NCI-H128 (cell line): ENCODE results near the gene ABHD6.
"Not testable (repeated sequence)": the region's sequence is repeated elsewhere in the genome, so short reads cannot be mapped to it uniquely, and the experiment has no call there.

Source experiments
- DNase-seq: peaks from one replicate; lab custom pipeline; 2025; ENCODE audit not compliant: unreplicated experiment; lab: John Stamatoyannopoulos, UW

The ABHD6 gene

DNA sequence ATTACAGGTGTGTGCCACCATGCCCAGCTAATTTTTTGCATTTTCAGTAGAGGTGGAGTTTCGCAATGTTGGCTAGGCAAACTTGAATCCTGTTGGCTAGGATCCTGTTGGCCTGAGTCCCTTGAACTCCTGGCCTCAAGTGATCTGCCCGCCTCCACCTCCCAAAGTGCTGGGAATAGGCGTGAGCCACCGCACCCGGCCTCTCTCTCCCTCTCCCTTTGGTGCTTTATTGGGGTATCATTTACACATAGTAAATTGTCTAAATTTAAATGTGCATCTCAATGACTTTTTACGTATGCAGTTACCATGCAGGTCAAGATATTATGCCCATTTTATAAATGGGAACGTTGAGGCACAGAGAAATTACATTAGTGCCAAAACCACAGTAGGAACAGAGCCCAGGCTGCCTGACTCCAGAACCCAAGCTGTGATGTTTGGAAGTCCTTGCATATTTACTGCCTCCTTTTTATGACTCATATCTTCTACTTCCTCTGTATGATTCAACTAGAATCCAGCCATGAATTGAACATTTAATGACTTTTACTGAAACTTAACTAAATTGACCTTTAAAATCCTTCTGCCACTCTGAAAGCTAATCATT, 34.4 kb downstream of the ABHD6 start:
- no peak for DNase-seq

DNA sequence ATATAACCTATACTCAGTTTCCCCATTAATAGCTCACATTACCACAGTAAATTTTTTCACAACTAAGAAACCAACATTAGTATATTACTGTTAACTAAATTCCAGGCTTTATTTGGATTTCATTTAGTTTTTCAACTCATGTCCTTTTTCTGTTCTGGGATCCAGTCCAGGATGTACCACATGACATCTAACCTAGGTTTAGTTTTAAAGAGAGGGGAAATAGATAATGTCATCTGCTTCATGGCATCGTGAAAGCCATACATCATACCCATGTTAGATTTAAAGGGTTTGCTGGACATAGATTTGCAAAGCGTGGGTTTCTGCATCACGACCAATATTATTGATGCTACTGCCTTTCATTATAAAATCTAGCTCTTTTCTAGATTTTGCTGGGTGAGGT, 35.3 kb downstream of the ABHD6 start:
- DNase-seq: no peak

DNA sequence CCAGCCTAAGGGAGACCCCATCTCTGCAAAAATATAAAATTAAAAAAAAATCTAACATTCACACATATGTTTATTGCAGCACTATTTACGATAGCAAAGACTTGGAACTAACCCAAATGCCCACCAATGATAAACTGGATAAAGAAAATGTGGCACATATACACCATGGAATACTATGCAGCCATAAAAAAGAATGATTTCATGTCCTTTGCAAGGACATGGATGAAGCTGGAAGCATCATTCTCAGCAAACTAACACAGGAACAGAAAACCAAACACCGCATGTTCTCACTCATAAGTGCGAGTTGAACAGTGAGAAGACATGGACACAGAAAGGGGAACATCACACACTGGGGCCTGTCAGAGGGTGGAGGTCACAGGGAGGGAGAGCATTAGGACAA, 35.8 kb downstream of the ABHD6 start:
- DNase-seq: not testable (repeated sequence)

DNA sequence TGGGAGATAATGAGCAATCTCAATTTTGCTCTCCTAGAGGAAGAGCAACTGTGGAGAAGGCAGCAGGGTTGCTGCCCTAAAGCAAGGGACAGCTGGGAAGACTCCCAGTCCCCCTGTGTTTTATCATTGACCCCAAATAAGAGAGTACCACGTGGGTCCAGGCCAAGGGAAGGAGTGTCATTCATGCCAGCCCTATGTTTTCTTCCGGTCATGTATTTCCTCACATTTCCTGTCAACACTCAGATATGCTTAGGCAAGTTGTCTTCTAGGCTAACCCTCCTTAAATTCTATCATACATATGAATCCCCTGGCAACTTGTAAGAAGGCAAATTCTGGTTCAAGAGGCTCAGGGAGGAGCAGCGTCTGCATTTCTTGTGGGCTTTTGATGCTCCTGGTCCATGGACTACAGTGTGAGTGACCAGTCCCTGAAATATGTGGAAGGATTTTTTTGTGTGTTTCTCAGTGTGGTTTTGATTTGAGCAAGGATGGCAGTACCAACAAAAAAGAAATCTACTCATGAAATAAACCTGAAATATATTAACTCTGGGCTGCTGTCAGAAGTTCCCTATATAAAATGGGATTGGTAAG, 36.5 kb downstream of the ABHD6 start:
- DNase-seq: no peak

DNA sequence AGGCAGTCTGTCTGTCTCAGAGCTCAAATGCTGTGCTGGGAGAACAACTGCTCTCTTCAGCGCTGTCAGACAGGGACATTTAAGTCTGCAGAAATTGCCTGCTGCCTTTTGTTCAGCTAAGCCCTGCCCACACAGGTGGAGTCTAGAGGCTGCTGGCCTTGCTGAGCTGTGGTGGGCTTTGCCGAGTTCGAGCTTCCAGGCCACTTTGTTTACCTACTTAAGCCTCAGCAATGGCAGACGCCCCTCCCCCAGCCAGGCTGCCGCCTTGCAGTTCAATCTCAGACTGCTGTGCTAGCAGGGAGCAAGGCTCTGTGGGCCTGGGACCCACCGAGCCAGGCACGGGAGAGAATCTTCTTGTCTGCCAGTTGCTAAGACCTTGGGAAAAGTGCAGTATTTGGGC, 43.5 kb downstream of the ABHD6 start:
- DNase-seq: no peak

DNA sequence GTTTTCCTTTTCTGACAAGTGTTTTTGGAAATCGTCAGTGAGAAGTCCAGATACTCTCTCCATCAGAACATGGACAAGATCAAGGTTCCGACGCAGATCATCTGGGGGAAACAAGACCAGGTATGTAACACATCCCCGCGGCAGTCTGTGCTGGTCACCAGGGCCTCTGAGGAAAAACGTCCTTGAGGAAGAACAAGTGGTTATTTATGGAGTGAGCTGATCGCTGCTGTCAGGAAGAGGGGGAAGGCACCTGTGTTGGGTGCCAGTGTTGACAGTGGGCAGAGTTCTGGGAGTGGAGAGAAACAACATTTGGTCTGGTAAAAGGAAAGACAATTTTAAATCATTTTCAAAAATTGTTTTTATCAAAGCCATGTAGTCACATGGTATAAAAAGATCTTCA, 47.7 kb downstream of the ABHD6 start:
- DNase-seq: no peak

DNA sequence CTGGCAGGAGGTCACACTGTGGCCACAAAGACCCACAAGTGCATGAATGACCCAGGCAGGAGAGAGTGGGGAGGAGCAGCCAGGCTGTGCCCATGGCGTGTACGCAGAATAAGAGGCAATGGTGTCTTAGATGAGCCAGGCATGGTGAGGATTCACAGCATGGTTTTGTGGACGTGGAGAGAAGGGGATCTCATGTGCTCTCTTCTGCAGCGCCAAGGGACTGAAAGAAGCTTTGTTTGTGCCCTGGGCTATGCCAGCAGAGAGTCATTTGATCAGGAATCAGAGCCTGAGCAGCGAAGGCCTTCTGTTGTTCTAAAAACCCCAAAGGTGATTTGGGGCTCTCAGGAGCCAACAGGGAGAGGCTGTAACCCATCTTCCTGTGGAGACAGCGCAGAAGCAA, 49.8 kb downstream of the ABHD6 start:
- no peak for DNase-seq

DNA sequence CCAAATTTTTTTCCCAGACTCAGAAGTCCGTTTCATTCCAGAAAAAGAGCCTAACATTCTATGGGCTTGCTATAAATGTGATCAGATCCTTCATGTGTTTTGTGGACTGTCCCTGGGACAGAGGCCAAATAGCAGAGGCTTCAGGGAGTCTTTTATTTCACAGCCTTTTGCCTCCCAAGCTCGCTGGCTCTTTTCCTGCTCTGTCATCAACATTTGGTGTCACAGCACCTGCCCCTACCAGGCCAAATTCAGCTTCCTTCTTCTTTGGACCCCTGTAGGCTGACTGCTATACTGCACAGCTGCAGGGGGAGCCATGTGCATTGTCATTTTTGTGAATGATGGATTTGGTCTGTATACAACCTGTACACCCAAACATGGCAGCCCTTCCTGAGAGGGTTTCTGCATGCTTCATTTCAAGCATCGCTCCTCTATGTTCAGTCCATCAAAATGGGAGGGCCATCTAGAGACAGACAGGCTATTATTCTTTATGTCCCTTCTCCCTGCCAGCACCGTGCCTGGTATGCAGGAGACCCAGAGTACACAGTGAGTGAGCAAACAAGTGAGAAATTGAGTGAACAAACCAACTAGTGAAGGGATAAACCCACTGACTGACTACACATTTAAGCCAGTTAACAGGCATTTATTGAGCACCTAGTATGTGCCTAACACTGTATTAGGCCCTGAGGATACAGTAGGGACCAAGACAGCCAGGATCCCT, 50.6 kb downstream of the ABHD6 start:
- DNase-seq: no peak

DNA sequence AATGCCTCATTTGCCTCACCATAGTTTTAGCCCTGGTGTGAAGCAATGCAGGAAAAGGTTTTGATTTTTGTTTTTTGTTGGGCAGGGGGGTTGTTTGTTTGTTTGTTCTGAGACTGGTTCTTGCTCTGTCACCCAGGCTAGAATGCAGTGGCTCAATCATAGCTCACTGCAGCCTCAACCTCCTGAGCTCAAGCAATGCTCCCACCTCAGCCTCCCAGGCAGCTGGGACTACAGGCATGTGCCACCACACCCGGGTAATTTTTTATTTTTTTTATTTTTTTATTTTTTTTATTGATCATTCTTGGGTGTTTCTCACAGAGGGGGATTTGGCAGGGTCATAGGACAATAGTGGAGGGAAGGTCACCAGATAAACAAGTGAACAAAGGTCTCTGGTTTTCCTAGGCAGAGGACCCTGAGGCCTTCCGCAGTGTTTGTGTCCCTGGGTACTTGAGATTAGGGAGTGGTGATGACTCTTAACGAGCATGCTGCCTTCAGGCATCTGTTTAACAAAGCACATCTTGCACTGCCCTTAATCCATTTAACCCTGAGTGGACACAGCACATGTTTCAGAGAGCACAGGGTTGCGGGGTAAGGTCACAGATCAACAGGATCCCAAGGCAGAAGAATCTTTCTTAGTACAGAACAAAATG, 51.5 kb downstream of the ABHD6 start:
- DNase-seq: not testable (repeated sequence)

DNA sequence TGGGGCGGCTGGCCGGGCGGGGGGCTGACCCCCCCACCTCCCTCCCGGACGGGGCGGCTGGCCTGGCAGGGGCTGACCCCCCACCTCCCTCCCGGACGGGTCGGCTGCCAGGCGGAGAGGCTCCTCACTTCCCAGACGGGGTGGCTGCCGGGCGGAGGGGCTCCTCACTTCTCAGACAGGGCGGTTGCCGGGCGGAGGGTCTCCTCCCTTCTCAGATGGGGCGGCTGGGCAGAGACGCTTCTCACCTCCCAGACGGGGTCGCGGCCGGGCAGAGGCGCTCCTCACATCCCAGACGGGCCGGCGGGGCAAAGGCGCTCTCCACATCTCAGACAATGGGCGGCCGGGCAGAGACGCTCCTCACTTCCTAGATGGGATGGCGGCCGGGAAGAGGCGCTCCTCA, 52.9 kb downstream of the ABHD6 start:
- not testable (repeated sequence) for DNase-seq

DNA sequence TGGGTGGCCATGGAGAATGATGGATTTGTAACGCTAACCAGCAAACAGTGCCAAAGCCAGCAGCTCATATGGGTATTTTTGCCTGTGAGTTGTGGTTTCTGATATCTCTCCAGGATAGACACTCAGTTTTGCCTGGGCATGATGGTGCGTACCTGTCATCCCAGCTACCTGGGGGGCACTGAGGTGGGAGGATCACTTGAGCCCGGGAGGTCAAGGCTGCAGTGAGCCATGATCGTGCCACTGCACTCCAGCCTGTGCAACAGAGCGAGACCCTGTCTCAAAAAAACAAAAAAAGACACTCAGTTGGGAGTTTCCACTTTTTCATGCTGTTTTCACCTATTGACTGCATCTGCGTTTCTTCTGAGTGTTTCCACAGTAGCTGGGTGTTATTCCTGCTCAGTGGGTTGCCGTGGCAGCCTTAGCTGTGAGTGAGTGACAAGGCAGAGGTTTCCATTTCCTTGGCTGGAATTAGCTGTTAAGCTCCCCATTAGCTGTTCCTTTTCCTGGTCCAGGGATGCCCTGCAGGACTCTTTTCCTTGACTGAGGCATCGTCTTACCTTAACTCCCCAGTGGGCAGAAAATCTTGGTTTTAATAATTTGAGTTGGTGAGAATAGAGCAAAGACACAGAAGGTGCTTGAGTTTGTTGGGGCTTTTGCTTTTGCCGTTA, 54.2 kb downstream of the ABHD6 start:
- no peak for DNase-seq

DNA sequence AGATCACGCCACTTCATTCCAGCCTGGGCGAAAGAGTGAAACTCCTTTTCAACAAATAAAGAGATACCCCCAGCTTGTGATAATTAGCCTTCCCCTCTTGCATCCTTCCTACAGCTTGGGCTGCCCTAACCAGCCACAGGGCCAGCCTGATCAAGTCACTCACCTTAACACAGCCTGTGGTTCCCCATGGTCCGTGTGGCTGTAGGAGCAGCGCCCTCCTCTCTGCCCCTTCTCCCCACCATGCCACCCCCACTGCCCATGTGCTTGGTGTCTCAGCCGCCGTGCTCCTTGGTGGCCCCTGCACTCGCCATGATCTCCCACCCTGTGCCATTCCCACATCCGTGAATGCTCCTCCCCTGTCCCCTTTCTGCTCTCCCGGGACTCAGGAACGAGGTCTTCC, 55.3 kb downstream of the ABHD6 start:
- no peak for DNase-seq

DNA sequence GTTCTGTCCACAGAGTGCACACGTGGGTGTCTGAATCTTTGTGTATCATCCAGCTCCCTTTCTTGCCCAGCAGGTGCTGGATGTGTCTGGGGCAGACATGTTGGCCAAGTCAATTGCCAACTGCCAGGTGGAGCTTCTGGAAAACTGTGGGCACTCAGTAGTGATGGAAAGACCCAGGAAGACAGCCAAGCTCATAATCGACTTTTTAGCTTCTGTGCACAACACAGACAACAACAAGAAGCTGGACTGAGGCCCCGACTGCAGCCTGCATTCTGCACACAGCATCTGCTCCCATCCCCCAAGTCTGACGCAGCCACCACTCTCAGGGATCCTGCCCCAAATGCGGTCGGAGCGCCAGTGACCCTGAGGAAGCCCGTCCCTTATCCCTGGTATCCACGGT, 55.9 kb downstream of the ABHD6 start:
- DNase-seq: no peak

DNA sequence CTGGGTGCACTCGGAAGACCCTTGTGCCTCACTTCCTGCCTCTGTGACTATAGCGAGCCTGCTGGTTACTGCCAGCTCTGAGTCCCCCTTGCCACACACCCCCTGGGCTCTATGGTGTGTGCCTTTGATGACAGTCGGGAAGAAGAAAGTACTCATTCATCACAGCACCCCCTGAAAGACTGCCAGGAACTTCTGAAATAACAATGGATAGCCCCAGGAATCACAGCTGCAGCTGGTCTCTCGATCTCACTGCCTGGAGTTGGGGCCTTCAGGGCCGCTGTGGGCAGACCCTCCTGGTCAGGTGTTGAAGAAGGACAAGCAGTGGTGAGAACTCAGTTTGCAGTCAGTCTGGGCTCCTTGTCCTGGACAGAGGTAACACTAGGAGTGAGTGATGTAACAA, 58.7 kb downstream of the ABHD6 start:
- no peak for DNase-seq

DNA sequence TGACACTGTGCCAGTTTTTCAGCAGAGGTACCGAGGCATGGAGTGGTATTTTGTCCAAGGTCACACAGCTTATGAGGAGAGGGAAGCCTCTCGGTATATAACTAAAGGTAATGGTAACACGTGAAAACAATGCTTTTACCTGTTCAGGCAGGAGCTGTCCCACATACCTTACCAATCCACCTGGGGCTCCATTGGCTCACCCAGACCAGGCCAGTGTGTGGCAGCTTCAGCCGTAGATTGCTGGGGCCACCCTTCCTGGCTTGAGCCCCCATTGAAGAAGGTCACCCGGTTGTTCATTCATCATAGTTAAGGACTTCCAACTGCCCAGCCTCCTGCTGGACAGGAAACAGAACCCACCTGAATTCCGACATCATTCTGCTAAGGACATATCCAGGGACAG, 59.3 kb downstream of the ABHD6 start:
- no peak for DNase-seq

DNA sequence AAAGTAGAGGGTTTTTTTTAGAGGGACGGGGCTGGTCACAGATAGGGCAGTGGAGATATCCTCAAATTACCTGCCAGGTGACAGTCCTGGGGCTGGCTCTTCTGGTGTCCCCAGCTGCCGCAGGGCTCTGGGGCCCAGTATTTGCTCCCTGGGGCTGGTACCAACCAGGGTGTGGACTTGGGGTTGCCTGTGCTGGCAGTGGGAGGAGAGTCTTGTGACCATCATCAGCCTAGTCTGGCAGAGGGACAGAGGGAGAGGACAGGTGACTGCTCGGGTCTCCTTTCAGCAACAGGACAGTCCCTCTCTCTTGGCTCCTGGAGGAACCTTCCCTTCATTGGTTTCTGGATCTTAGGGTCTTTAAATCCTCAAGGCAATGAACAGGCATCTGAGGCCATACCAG, 60.6 kb downstream of the ABHD6 start:
- no peak for DNase-seq

DNA sequence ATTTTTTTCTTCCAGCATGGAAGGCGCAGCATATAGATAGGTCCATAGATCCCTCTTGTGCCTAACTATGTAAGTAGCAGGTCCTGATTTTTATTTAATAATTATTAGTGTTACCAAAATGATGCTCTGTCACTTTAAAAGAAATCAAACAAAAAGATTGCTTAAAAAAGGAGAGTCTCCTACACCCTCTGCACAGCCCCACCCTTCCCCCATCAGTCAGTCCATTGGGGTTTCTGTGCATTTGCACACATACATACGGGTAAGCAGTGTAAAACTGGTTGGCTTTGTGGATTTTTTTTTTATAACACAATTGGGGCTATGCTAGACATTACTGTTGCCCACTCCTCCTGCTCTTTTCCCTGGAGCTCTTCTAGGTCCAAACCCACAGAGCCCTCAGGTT, 61.5 kb downstream of the ABHD6 start:
- DNase-seq: no peak

DNA sequence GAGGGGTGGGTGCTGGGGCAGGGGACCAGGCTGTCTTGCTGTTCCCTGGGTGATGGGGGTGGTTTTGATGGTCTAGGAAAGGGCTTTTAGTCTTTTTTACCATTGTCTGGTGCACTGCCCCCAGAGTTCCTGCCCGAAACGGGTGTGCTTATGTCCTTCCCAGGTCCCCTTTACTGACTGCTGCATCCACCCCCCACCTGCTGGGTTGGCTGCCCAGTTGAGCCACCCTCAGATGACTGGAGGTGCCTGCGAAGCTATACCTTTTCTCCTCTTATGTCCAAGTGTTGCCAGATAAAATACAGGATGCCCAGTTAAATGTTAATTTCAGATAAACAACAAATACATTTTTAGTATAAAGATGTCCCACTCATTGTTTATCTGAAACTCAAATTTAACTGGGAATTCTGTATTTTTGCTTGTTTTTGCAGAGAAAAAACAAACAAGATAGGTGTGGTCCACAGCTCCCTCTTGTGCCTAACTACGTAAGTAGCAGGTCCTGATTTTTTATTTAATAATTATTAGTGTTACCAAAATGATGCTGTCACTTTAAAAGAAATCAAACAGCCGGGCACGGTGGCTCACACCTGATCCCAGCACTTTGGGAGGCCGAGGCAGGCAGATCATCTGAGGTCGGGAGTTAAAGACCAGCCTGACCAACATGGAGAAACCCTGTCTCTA, 62.4 kb downstream of the ABHD6 start:
- no peak for DNase-seq

DNA sequence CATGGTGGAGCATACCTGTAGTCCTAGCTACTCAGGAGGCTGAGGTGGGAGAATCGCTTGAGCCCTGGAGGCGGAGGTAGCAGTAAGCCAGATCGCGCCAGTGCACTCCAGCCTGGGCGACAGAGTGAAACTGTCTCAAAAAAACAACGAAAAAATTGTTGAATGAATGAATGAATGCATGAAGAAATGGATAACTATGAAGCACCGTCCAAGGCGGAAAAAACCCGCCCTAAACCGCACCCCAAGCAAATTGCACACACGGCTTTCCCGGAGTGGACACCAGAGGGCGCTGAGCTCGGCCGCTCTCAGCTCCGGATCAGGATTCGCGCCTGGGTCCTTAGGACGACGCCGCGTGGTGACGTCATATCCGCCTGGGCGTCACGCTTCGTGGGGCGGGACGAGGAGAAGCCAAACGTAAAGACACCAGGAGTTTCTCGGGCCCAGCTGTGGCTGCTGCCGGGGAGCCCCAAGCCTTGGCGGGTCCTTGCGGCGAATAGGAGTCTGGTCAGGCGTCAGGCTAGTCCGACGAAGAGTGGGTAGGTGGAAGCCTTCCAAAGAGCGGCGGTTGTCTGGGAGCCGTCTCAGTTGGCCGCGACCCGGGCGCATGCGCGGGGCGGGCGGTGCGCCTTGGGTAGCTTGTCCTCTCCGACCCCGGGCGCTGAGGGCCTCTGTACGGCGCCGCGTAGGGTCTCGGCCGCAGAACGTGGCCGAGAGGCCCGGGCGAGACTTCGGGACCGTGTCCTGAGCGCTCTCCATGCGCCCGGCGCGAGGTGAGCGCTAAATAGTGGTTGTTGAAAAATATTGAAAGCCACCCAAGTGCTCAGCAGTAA, 68.5 kb downstream of the ABHD6 start, which contains the start of the genes HTD2 and RPP14:
Gene HTD2 (plus strand): TSS at position 639 of the 830 bp plus-strand sequence. CDS start 11,094 bp downstream, outside the sequence.
Gene RPP14 (plus strand): TSS at position 364 of the 830 bp plus-strand sequence. CDS start 4,085 bp downstream, outside the sequence.
- DNase-seq: peak; percentile 91
